Stimulated activated CD8-positive, alpha-beta memory T cell treated with anti-CD3 and anti-CD28 coated beads, Interleukin-12 subunit alpha, Interleukin-12 subunit beta, amount 100 ng/mL, for 1 hour (primary cell): Measurements from ENCODE around the gene ZBTB21.

ENCODE experiments used
- DNase-seq: peaks from one replicate; pipeline ENCODE4 v3.0.0-alpha.2; 2020; ENCODE audit warnings: low read depth

ZBTB21 gene

GRCh38 chr21:41992576-41992975 lies 17.6 kb downstream of the ZBTB21 start:
- no peak for DNase-seq

DNA sequence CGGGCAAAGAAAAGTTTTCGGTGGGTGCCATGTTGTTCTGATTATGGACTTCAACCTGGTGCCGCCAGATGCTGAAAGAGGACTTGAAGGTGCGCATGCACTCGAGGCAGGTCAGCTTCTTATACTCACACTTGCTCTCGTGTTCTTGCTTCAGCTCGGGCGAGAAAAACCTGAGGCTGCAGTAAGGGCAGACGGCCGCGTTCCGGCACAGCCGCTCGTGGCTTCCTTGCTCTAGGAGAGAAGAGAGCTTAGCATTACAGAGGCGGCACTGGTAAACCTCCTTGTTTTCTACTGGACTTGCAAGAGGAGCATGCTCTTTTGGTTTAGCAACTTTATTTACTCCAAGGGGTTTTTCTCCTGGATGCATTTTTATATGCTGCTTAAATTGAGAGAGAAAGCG lies 18.5 kb downstream of the ZBTB21 start:
- DNase-seq: no peak

DNA sequence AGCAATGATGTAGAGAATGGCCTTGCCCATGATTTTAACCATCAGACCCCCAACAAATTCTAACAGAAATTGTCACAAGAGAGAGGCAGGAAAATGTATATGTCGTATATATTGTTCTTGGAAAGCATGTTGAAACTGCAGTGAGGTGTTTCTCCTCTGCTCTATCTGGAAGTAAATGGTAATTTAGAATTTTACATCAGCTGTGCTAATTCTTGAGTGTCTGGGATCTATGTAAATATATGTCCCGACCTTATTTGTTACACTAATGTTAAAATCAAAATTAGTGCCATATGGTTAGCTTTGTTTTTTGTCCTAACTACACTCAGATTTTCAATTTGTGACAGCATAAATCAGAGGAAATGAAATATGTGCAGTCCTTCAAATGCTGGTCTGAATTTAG lies 20.5 kb downstream of the ZBTB21 start:
- no peak for DNase-seq

DNA sequence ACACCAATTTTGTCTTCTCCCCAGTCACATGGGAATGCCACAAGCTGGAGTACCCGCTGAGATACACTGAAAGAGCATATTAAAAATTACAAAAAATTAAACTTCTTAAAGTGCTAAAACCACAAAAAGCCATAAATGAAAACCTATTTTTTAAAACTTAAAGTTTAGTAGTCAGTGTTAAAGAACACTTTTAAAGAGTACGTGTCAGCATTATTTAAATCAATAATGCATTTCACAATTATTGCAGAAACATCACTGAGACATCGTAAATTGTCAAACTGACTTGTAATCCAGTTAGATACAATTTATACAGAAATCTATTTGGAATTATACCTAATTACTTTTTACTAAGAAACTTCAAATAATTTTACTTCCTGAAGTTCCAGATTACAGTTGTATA lies 22.9 kb downstream of the ZBTB21 start:
- DNase-seq: no peak

- no peak for DNase-seq
Observed at GRCh38 chr21:41985662-41986416, 24.3 kb downstream of the ZBTB21 start.

- no peak for DNase-seq
Observed at GRCh38 chr21:41983229-41983628, 26.9 kb downstream of the ZBTB21 start.

- DNase-seq: no peak
Observed at GRCh38 chr21:41980561-41980960, 29.6 kb downstream of the ZBTB21 start.

- DNase-seq: no peak
Observed at GRCh38 chr21:41979751-41980369, 30.3 kb downstream of the ZBTB21 start.

DNA sequence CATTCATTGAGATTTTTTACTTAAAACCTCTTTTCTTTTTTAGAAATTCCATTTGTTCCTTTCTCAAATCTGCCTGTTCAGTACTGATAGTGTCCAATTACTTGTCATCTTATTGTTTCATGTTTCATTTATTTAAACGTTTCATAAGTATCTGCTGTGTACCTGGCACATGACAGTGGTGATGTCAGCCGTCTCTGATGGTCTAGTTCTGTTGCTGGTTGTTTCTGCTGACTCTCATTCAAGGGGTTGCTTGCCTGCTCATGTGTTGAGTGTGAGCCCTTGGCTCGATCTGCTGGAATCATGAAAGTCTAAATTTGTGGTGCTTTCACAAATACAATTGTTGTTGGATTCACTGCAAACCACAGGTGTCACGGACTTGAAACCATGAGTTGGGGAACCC lies 30.8 kb downstream of the ZBTB21 start:
- no peak for DNase-seq

- no peak for DNase-seq
Observed at GRCh38 chr21:41977034-41977950, 32.9 kb downstream of the ZBTB21 start.

DNA sequence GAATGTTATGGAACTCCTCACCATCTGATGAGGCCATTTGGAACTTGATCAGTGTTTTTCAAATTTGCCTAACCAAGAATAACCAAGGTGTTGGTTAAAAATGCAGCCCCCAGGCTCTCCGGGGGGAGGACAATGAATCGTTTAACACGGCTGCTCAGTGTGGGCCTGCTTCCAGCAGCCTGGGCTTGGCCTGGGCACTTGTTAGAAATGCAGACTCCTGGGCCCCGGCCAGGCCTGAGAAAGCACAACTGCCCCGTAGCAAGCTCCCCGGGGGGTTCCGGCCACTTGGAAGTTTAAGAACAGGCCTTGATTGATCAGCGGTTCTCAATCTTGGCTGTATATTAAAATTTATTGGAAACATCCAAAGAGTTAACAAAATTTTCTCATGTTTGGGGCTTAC lies 33.5 kb downstream of the ZBTB21 start:
- DNase-seq: no peak

DNA sequence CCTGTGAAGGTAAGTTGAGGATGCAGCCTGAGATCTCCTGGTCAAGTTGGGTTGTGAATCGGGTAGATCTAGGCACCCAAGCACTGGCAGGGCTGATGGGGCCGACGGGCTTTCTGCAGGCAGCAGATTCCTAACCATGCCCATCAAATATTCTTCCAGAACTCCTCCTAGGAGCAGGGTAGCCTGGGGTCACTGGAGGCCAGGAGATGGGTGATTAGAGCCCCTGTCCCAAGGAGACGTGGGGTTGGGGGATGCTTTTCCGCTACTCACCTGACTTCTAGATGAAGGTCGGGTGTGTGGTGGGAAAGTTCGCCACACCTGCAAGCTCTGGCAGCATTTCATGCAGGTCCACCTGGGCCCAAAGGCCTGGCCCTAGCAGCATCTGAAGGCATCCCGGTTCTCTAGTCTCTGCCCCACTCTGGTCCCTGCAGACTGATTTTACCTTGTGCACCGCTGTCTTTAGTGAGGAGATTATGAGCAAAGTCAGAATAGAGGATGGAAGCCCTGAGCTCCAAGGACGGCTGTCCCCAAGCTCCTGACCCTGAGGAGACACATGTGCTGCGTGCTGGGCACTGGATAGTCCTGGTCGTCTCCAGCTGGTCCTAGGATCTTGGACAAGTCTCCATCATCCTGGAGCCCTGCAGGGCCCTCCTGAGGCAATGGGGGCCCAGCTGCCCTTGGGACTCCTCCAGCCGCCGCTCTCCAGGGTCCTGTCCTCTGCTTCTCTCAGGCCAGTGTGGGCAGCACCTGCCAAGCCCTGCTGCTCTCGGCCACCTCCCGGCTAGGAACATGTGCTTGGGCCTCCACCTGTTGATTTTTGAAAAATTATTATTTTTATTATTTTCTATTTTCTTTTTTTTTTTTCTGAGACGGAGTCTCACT lies 34.5 kb downstream of the ZBTB21 start:
- no peak for DNase-seq

- no peak for DNase-seq
Observed at GRCh38 chr21:41974752-41975053, 35.5 kb downstream of the ZBTB21 start.

DNA sequence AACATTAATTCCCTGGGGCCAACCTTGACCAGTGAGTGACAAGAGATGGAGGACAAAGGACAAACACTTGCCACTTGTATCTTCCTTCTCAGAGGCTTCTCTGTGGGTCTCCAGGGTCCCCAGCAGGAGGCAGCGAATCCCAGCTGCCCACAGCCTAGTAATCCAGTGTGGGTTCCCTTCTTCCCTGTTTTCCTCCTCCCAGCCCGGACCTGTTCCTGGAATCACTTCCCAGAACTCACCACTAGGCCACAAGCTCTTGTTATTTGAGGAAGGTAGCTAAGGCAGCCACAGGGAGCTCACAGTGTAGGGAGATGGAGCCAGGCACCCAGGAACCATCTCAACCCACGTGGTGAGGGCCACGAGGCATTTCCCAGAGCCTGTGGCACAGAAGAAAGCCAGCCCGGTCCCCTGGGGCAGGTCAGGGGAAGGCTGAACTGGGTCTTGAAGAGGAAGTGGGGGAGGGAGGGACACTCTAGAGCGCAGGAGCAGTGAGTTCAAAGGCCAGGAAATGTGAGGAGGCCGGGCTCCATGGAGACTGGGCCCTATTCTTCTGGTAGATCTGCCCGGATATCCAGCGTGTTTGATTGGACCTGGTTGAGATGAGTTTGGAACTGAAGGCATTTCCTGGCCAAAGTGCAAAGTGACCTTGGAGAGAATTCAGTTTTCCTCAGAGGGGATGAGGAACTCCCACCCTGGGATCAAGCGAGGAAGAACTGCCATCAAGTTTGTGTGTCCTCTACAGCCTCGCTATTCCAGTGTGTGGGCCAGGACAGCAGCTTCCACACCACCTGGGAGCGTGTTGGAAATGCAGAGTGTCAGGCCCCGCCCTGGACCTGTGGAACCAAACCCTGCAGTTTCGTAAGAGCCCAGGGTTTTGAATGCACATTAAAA lies 36.1 kb downstream of the ZBTB21 start:
- no peak for DNase-seq

GRCh38 chr21:41973427-41973831 lies 36.7 kb downstream of the ZBTB21 start:
- DNase-seq: no peak

DNA sequence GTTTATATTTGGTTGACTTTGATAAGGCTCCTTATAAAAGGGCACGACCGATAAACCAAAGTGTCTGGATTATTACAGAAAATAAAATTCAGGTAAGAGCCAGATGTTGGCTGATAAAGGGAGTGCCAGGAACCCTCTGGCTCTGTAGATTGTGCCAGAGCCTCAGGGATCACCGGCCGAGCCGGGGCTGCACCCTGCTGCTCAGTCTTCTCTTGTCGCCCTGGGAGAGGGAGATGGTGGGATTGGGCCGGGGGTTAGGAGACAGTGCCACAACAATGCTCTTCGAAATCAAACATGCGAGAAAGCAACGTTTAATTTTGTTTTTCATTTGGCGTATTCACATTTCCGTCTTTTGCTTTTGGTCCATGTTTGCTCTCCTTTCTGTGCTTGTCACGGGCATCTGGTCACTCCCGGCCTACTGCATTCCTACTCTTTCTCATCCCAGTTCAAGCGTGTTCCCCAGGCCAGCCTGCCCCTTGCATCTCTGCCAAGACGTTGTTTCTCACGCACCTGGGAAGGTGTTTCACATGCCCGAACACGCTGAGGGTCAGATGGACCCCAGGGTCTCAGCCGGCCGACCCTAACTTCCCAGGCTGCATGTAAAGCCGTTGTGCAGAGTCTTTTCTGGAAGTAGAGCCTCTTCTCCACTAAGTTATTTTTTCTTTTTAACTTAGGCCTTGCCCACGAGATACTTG lies 37.5 kb downstream of the ZBTB21 start:
- no peak for DNase-seq

GRCh38 chr21:41971891-41972290 lies 38.3 kb downstream of the ZBTB21 start:
- no peak for DNase-seq

DNA sequence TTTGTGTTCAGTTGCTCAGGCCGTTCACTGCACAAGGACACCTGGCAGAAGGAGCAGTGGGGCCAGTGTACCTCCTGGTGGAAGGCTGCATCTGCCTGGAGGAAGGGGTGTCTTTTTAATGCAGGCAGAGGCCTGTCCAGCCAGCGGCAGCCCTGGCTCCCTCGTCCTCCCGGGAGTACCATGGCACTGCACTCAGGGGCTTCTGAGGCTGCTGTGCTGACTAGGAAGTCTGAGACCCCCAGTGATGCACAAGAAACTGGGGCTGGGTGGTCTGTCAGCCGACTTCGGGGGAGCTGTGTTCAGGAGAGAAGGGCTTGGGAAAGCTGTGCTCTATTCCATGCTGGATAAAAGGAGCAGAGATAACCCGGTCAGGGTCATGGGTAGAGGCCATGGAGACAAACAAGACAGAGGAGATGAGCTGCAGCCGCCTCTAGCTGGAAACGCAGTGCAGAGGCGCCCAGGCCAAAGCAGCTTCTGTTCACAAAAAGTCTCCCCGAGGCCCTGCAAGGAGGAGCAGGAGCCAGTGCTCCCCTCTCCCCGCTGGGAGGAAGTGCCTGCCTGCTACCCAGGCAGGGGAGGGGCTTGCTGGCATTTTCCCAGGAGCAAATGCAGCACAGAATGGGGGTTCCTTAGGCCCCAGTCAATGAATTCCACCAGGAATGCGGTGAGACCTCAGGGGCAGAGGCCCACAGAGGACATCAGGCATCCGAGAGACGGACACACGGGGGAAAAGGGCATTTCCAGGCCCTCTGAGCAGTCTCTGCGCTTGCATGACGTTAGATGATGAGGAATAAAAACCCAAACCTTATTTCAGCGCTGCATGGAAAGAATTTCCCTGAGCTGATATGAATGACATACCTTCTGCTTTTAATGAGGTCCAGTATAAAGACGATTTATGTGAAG lies 39.2 kb downstream of the ZBTB21 start:
- no peak for DNase-seq

DNA sequence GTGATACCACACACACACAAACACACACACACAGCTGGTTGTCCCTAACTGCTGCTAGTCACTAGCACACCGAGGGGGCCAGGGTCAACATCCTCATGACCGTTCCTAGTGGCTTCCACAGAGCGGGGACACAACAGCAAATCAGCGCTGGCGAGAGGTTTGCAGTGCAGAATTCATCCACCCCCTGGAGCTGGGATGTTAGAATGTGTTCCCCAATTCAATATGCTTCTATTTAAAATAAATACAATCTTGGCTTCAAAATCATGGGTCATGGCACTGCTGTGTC lies 40.1 kb downstream of the ZBTB21 start:
- DNase-seq: no peak

- no peak for DNase-seq
Observed at GRCh38 chr21:41967708-41968107, 42.5 kb downstream of the ZBTB21 start.
